Activated CD8-positive, alpha-beta memory T cell treated with anti-CD3 and anti-CD28 coated beads, Interleukin-2, amount 50 U/mL, for 24 hours (primary cell): ENCODE results near the gene INPP4B.
"Not testable (repeated sequence)": the region's sequence is repeated elsewhere in the genome, so short reads cannot be mapped to it uniquely, and the experiment has no call there.

ENCODE experiments used
- DNase-seq: peaks from one replicate; pipeline ENCODE4 v3.0.0-alpha.2; 2020; ENCODE audit errors: extremely low read depth

The INPP4B gene

GRCh38 chr4:142091691-142092182, 754.4 kb downstream of the INPP4B start:
- no peak for DNase-seq

- no peak for DNase-seq
Observed at GRCh38 chr4:142091085-142091513, 755.0 kb downstream of the INPP4B start.

DNA sequence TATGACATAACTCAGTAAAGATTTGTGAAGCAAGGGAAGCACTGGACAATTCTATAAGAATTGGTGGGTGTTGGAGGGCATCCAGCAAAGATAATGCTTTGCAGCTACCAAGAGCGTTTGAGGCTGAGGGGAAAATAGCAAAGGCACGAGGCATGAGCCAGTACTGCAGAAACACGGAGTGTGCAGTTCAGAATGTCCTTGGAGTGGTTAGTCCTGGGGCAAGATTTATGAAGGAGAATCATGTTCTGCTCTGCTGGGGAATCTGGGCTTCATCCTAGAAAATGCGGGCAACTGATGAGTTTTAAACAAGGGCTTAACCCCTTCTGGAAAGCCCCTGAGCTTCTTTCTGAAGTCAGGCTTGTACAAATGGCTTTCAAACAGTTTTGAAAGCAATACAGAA, 757.2 kb downstream of the INPP4B start:
- no peak for DNase-seq

GRCh38 chr4:142085513-142086292, 760.4 kb downstream of the INPP4B start:
- no peak for DNase-seq

GRCh38 chr4:142083264-142083663, 762.8 kb downstream of the INPP4B start:
- DNase-seq = no peak

- DNase-seq = no peak
Observed at GRCh38 chr4:142081025-142081424, 765.1 kb downstream of the INPP4B start.

- DNase-seq = no peak
Observed at GRCh38 chr4:142079959-142080358, 766.1 kb downstream of the INPP4B start.

DNA sequence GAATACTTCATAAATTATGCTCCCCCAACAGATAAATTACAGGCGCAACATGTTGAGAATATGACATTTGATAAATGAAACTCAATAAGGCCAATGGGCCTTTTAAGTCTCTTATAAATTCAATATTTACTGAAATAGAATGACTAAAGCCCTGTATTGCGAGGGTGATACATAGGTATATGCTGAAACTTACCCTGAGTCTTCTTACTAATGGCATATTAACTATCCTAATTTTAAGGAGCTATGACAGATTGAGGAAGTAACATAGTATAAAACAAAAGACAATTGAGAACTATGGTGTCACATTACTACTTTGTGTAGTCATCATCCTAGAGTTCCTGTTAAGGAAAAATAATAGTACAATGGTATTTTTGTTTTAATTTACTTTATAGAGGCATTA, 769.1 kb downstream of the INPP4B start:
- no peak for DNase-seq

DNA sequence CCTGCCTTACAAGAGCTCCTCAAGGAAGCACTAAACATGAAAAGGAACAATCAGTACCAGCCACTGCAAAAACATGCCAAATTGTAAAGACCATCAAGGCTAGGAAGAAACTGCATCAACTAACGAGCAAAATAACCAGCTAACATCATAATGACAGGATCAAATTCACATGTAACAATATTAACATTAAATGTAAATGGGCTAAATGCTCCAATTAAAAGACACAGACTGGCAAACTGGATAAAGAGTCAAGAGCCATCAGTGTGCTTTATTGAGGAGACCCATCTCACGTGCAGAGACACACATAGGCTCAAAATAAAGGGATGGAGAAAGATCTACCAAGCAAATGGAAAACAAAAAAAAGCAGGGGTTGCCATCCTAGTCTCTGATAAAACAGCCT, 777.8 kb downstream of the INPP4B start:
- DNase-seq = not testable (repeated sequence)

- not testable (repeated sequence) for DNase-seq
Observed at GRCh38 chr4:142066562-142066961, 779.5 kb downstream of the INPP4B start.

DNA sequence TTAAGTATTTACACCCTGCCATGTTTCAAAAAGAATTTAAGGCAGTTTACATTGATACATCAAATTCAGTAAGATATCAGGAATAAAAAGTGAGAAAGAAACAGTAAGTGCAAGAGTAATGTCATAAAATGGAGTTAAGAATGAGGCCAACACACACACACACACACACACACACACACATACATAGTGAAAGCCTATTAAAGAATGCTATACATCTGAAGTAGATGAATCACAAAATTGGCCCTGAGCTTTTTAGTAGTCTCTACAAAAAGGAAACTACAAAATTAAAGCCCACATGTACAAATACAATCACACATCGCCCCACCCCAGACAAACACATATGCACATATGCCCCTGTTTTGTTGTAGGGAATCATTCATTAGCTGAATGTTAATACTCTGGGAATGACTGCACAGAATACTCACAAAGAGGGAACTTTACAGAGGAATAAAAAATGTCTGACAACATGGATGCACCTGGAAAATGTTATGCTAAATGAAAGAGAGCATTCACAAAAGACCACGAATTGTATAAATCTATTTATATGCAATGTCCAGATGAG, 780.9 kb downstream of the INPP4B start:
- DNase-seq = no peak

DNA sequence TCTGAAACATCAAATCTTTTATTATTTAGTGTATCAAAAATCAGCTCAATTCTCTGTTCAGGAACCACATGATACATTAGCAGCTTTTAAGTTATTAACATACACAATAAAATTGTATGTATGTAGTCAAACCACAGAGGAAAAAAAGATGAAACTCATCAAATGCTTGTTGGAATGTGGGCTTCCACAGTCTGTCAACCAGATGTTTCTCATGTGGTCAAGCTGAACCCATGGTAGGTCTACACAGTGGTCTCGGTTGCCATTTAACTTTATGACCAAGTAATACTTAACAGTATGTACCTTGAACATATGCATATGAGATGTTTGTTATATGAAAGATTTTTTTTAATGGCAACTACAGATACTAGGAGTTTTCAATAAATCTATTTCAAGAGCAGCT, 781.9 kb downstream of the INPP4B start:
- DNase-seq = no peak

DNA sequence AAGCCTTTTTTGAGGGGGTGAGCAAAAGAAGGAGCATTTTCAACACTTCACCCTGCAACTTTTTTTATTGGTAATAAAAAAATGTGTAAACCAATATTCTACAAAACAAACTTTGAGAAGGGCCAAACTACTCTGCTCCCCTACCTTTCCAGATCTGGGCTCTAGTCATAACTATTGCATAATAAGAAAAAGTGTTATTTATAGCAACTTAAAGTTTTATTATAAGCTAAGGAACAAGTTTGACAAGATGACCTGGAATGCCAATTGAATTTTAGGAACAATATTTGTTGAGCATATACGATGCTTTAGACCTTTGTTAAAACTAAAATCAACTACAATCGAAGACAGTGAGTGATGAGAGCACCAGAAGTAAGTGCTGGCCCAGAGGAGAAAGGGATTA, 800.1 kb downstream of the INPP4B start:
- DNase-seq = no peak

- no peak for DNase-seq
Observed at GRCh38 chr4:142044271-142044670, 801.8 kb downstream of the INPP4B start.

DNA sequence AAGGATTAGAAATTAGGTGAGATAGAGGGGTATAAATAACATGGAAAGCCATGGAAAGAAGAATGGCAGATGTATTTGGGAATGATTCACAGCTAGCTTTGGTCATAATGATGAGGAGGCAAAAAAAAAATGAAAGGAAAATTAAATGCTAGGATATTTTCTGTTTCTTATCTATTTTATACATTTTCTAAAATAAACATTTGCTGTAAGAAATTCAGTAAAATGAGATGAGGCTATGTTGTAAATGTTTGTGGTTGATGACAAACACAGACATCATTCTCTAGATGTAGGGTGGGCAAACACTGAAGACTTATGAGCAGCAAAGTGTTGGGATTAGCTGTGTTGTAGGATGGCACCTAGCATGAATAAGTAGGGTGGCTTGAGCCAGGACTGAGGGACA, 802.6 kb downstream of the INPP4B start:
- no peak for DNase-seq

DNA sequence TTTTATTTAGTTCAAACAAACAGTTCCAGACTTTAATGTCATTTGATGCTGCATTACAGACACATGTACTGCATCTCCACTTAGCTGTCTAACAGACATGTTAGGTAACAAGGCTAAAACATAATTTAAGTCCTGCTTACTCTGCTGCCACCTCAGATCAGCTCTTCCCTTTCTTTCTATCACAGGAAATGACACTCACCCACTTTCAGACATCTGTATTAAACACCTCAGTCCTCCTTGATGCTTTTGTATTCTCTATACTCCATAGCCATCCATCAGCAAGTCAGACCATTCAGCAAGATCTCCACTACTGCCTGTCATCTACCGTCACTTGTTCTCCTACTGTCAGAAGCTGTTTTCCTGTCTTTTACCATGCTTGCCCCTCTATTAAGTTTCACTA, 804.3 kb downstream of the INPP4B start:
- DNase-seq = no peak

DNA sequence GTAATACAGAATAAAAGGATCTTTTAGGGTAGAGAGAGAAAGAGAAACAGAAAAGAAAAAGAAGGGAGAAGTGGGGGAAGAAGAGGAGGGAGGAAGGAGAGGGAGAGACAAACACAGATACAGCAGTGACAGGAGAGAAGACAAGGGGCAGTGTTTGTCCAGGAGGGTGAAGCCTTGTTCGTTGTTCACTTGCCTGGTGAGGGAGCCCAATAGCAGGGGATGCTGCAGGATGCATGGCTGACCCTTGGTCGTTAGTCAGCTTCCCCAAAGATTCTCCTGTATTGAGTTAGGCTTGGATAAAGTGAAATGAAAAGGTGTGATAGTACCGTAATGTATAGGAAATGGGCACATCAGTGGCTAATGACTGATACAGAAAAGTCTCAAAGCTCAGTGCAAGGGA, 806.1 kb downstream of the INPP4B start:
- DNase-seq = no peak

GRCh38 chr4:142036795-142037583, 809.1 kb downstream of the INPP4B start:
- DNase-seq = no peak

DNA sequence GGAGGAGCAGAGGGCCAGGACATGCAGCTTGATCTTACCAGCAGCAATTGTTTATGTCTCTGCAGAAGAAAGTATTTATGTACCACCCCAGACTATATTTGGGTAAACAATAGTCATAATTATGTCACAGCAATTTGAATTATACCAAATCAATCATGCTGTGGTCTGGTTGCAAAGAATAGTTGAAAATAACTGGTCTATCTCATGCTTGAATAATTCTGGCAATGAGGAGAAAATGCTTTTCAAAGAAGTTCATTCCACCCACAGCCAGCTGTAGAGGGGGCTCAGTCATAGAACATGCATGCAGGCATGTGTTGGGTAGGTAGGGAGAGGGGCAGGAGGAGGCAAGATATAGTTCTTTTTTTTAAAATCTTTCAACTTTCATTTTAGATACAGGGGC, 810.5 kb downstream of the INPP4B start:
- no peak for DNase-seq

GRCh38 chr4:142034101-142034500, 812.0 kb downstream of the INPP4B start:
- DNase-seq = no peak

DNA sequence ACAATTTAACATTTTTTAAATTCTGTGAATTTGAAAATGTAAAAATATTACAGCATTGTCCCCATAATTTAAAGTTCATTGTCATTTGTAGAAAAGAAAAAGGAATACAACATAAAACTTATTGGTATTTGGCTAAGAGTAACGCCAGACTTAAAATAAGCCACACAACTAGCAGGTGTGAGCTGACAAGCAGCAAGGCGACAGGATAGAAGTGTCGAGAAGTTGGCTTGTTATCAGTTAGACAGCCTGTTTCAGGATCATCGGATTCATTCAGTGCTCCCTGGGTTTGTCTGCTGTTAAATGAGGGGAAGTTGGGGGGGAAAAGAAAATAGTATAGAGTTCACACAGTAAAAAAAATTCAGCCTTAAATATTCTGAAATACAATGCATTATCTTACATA, 816.1 kb downstream of the INPP4B start:
- DNase-seq = no peak

DNA sequence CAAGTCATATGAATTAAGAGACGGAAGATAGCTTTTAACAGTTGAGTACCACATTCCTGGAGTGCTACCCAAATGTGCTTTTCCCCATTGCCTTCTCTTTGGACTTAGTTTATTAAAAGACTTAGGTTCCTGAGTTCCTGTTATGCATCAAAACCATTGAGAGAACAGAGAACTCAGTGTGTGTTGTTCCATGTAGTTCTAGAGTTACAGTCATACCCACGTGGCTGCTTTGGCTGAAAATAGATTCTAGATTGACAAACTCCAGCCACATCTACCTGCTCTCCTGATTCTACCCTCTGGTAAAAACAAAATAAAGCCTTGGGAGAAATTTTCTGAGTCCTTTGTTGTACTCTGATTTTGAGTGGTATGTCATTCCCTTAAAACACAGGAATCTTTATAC, 824.3 kb downstream of the INPP4B start:
- DNase-seq = no peak

DNA sequence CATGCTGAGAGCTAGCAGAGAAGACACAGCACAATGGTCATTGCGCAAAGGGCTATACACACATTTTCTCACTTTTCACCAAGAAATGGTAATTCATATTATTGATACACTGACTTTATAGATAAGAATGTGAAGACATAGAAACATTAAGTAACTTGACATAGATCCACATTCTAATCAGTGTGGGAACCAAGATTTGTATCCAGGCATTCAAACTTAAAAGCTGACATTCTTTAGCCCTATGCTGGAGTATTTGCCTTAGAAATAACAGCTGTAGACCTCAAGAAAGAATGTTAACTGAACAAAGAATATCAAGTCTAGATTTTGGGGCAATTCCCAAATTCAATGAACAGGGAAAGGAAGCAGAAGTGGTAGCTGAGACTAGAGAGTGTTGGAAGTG, 824.9 kb downstream of the INPP4B start:
- no peak for DNase-seq
